Left lobe of liver (tissue), 1 donor: Measurements from ENCODE around the gene ROGDI. TPM values are rescaled to one million over a fixed set of nuclear protein-coding genes. Genes with fewer than 3 reads are reported as not detected.

ENCODE experiments used
- total RNA-seq: library from RNA; stranded (reverse); gene quantifications from one replicate; pipeline ENCODE4 v1.2.1, GENCODE V29; 2021
- donor health status: DM: no; HTN: yes; CAD: no.

Gene ROGDI
- total RNA-seq, 1 donor from 2014 or later, result 21.5 TPM

Other genes starting within 250 kb of the ROGDI start
- gene C16orf96, start 246.3 kb downstream of the ROGDI start, total RNA-seq, result 0.38 TPM
- gene UBALD1, start 187.7 kb downstream of the ROGDI start, total RNA-seq, result 19.1 TPM
- 59.5 TPM for gene MGRN1, start 177.8 kb downstream of the ROGDI start, total RNA-seq
- 40.4 TPM for gene NUDT16L1, start 109.1 kb downstream of the ROGDI start, total RNA-seq
- gene ANKS3, start 68.4 kb downstream of the ROGDI start, total RNA-seq, result 10.6 TPM
- 0.45 TPM for gene DNAAF8, start 68.1 kb downstream of the ROGDI start, total RNA-seq
- gene ZNF500, start 35.5 kb downstream of the ROGDI start, total RNA-seq, result 9.5 TPM
- gene SEPTIN12, start 14.3 kb downstream of the ROGDI start, total RNA-seq, result not detected
- 0.60 TPM for gene SMIM22, start 7.3 kb downstream of the ROGDI start, total RNA-seq
- 47.1 TPM for gene GLYR1, start 44.7 kb upstream of the ROGDI start, total RNA-seq
- 18.9 TPM for gene UBN1, start 44.8 kb upstream of the ROGDI start, total RNA-seq
- gene PPL, start 134.5 kb upstream of the ROGDI start, total RNA-seq, result 26.4 TPM
- gene SEC14L5, start 155.7 kb upstream of the ROGDI start, total RNA-seq, result 0.33 TPM
- gene NAGPA, start 231.3 kb upstream of the ROGDI start, total RNA-seq, result 7.1 TPM